GM12872 (cell line): Measurements from ENCODE around the gene LRFN2.

Experiments
- CTCF ChIP-seq: IDR thresholded peaks from 3 replicates; pipeline ENCODE4 v1.5.1; 2011; ENCODE audit warnings: low read depth, mild to moderate bottlenecking, low read length, moderate library complexity; ENCODE audit not compliant: insufficient read depth

Gene LRFN2

GRCh38 chr6:40377173-40377806 is 209.9 kb downstream of the LRFN2 start:
- no peak for TF ChIP-seq CTCF

- no peak for TF ChIP-seq CTCF
Measured at GRCh38 chr6:40376113-40376650, 211.0 kb downstream of the LRFN2 start.

GRCh38 chr6:40373267-40373666 is 213.9 kb downstream of the LRFN2 start:
- no peak for TF ChIP-seq CTCF

- no peak for TF ChIP-seq CTCF
Measured at GRCh38 chr6:40371621-40372020, 215.5 kb downstream of the LRFN2 start.

GRCh38 chr6:40371095-40371494 is 216.1 kb downstream of the LRFN2 start:
- TF ChIP-seq CTCF, result no peak

GRCh38 chr6:40369891-40370290 is 217.3 kb downstream of the LRFN2 start:
- TF ChIP-seq CTCF, result no peak

- TF ChIP-seq CTCF, result no peak
Measured at GRCh38 chr6:40369042-40369441, 218.1 kb downstream of the LRFN2 start.

- TF ChIP-seq CTCF, result no peak
Measured at GRCh38 chr6:40362859-40363258, 224.3 kb downstream of the LRFN2 start.
